HepG2 (cell line): Measurements from ENCODE around the gene KLHL30. TPM values are rescaled to one million over a fixed set of nuclear protein-coding genes. Genes with fewer than 3 reads are reported as not detected.

Experiments
- ATF7-NPFF ChIP-seq: sonication (generic); formaldehyde crosslinking; IDR thresholded peaks from 2 replicates; pipeline ENCODE4 v1.8.1; 2023; ENCODE audit warnings: mild to moderate bottlenecking, low read depth, missing genetic modification reagents, moderate library complexity
- CTCF ChIP-seq: sonication (generic); formaldehyde crosslinking; IDR thresholded peaks from 2 replicates; pipeline ENCODE4 v1.5.0; 2020; ENCODE audit warnings: mild to moderate bottlenecking, missing genetic modification reagents, moderate library complexity
- HOXA9 ChIP-seq: sonication (generic); formaldehyde crosslinking; IDR thresholded peaks from 2 replicates; pipeline ENCODE4 v1.8.1; 2022; ENCODE audit warnings: missing genetic modification reagents, mild to moderate bottlenecking, moderate library complexity, borderline replicate concordance
- KDM2A ChIP-seq: sonication (generic); formaldehyde crosslinking; IDR thresholded peaks from 2 replicates; pipeline ENCODE4 v1.4.0; 2020; ENCODE audit warnings: low read depth, missing genetic modification reagents, borderline replicate concordance
- PRDM15 ChIP-seq: sonication (generic); formaldehyde crosslinking; IDR thresholded peaks from 2 replicates; pipeline ENCODE4 v1.4.0; 2020; ENCODE audit warnings: missing genetic modification reagents
- RAD51 ChIP-seq: fragments of 450-650 bp; IDR thresholded peaks from 2 replicates; pipeline ENCODE4 v1.6.1; 2016; ENCODE audit warnings: borderline replicate concordance
- RARG ChIP-seq: sonication (generic); formaldehyde crosslinking; IDR thresholded peaks from 2 replicates; pipeline ENCODE4 v1.4.0; 2020; ENCODE audit warnings: low read depth, mild to moderate bottlenecking, missing genetic modification reagents
- RFX5 ChIP-seq: IDR thresholded peaks from 2 replicates; pipeline ENCODE4 v1.6.1; 2011; ENCODE audit warnings: low read depth, low read length, improper control_type of control experiment
- SMYD3 ChIP-seq: sonication (generic); formaldehyde crosslinking; IDR thresholded peaks from 2 replicates; pipeline ENCODE4 v1.8.1; 2023; ENCODE audit warnings: mild to moderate bottlenecking, missing genetic modification reagents
- SUZ12 ChIP-seq: fragments of 150-350 bp; IDR thresholded peaks from 2 replicates; pipeline ENCODE4 v1.6.1; 2014; ENCODE audit warnings: low read depth, low read length
- TOPORS ChIP-seq: sonication (generic); formaldehyde crosslinking; IDR thresholded peaks from 2 replicates; pipeline ENCODE4 v1.8.0; 2023; ENCODE audit warnings: mild to moderate bottlenecking, missing genetic modification reagents
- ZBTB37 ChIP-seq: sonication (generic); formaldehyde crosslinking; IDR thresholded peaks from 2 replicates; pipeline ENCODE4 v1.4.0; 2020; ENCODE audit warnings: mild to moderate bottlenecking, missing genetic modification reagents
- ZNF160 ChIP-seq: sonication (generic); formaldehyde crosslinking; IDR thresholded peaks from 2 replicates; pipeline ENCODE4 v1.8.0; 2022; ENCODE audit warnings: mild to moderate bottlenecking, inconsistent platforms, missing genetic modification reagents
- ZNF18 ChIP-seq: sonication (generic); formaldehyde crosslinking; IDR thresholded peaks from 2 replicates; pipeline ENCODE4 v1.8.0; 2022; ENCODE audit warnings: mild to moderate bottlenecking, missing genetic modification reagents; ENCODE audit not compliant: insufficient replicate concordance
- ZNF331 ChIP-seq: sonication (generic); formaldehyde crosslinking; IDR thresholded peaks from 2 replicates; pipeline ENCODE4 v1.4.0; 2020; ENCODE audit warnings: missing genetic modification reagents
- ZXDC ChIP-seq: sonication (generic); formaldehyde crosslinking; IDR thresholded peaks from 2 replicates; pipeline ENCODE4 v1.5.0; 2020; ENCODE audit warnings: mild to moderate bottlenecking, missing genetic modification reagents
- polyA plus RNA-seq, 8 experiments: library from polyadenylated mRNA; depleted of rRNA in 3 of 8; stranded (reverse) in 7 of 8; unstranded in 1 of 8; fragments of >200 nt; fragmentation: Illumina TruSeq in 4 of 8; extraction: Trizol in 4 of 8; gene quantifications; 2 replicates each; pipeline versions ENCODE4 v1.2.1 to v1.2.3, GENCODE V29; 2011 to 2016; ENCODE audit warnings: low read depth in 4 of 8, missing spikeins in 1 of 8, mixed read lengths in 1 of 8; ENCODE audit not compliant: insufficient read depth in 1 of 8
- total RNA-seq, 5 experiments: library from RNA; depleted of rRNA; stranded (reverse); fragments of >200 nt; fragmentation: Illumina TruSeq; extraction: Trizol; gene quantifications; 2 replicates each; pipeline ENCODE4 v1.2.3, GENCODE V29; 2016; ENCODE audit warnings: low read depth in 1 of 5

The KLHL30 gene
- total and polyA plus RNA-seq, 2 of the 13 experiments (the other 11 are each of a cell fraction or from before 2014, with no cell fraction given): 0.05 TPM; not detected in 1

GRCh38 chr2:238127165-238128060 lies 11.1 kb upstream of the KLHL30 start (continued):
- TF ChIP-seq SMYD3 (CRISPR knock-in tag): no peak
- no peak for TF ChIP-seq PRDM15
- TF ChIP-seq ZXDC (CRISPR knock-in tag): no peak
- no peak for TF ChIP-seq RAD51
- peak; percentile 53; the same call in 1 of the 2 replicates for TF ChIP-seq KDM2A
- no peak for TF ChIP-seq SUZ12
- TF ChIP-seq HOXA9 (CRISPR knock-in tag): no peak
- TF ChIP-seq ZNF160: no peak
- no peak for TF ChIP-seq TOPORS (CRISPR knock-in tag)
- no peak for TF ChIP-seq ZBTB37
- TF ChIP-seq ZNF331 (CRISPR knock-in tag): peak; percentile 95
- TF ChIP-seq ATF7-NPFF: no peak
- no peak for TF ChIP-seq RFX5
- TF ChIP-seq RARG (CRISPR knock-in tag): no peak
- peak; percentile 65 for TF ChIP-seq CTCF (CRISPR knock-in tag)
- TF ChIP-seq ZNF18 (CRISPR knock-in tag): no peak
